Measurements from ENCODE around the gene ZNF236. TPM values are rescaled to one million over a fixed set of nuclear protein-coding genes. Genes with fewer than 3 reads are reported as not detected.

Gene ZNF236
- total and polyA plus RNA-seq, 2 donors (not counting 3 experiments of a cell fraction or from before 2014, with no cell fraction given): 4.5 to 14.7 TPM

- Histone ChIP-seq H3K79me2 (ENCODE audit: control insufficient read depth, insufficient read depth, low read length) (no peaks in the 10 kb centered on the region), H4K20me1 (replicated peaks; ENCODE audit: control insufficient read depth, extremely low read depth, insufficient read depth, low read length) (no peaks in the 10 kb centered on the region), H3K9me3 (replicated peaks; ENCODE audit: control insufficient read depth, insufficient read depth, low read length) (no peaks in the 10 kb centered on the region), H2AFZ (ENCODE audit: low read depth, low read length) (no peak overlapping the region), H3K9me1 (replicated peaks; ENCODE audit: control insufficient read depth, extremely low read depth, insufficient read depth, low read length) (no peaks in the 10 kb centered on the region), H3K9ac (replicated peaks; ENCODE audit: extremely low read depth, insufficient read depth, low read length) (no peak overlapping the region), H3K27me3 (ENCODE audit: control insufficient read depth in 2 of 2, insufficient read depth in 2 of 2, low read length in 2 of 2) (peaks cover 0 to 7% of the 10 kb centered on the region in 2 experiments), H3K27ac (ENCODE audit: insufficient read depth, low read depth, low read length) (no peak overlapping the region), H3K4me2 (ENCODE audit: insufficient read depth, low read length) (no peak overlapping the region), H3K4me1 (ENCODE audit: control insufficient read depth, extremely low read depth, insufficient read depth, low read length) (no peaks in the 10 kb centered on the region), H3K4me3 (replicated peaks in 1 of 3; ENCODE audit: insufficient read depth in 1 of 3, low read depth in 1 of 3, low read length in 3 of 3) (no peak overlapping the region), H3K36me3 (ENCODE audit: control insufficient read depth in 2 of 2, extremely low read depth in 1 of 2, insufficient read depth in 2 of 2, low read length in 2 of 2) (no peaks in the 10 kb centered on the region)
- CTCF ChIA-PET: interaction anchor here (0.6 to 8.0 kb wide), 8 partner anchors 14 to 225 kb away, joined by 3 to 140 read pairs (median 8); no protein-coding TSS in a partner anchor
- POLR2A ChIA-PET: no interaction called here
- BruUV-seq (replicated peaks): no TSS peak
- dilution Hi-C loops (cut with MboI; ENCODE audit: extremely low pct_ligation_motif_present, low sequenced_read_pairs) (no loop called here), intact Hi-C loops (cut with micrococcal nuclease) (no loop called here)
- FAIRE-seq (no peak), DNase-seq (ENCODE audit: low read depth, low spot score) (no peak)
- TF ChIP-seq POLR2AphosphoS5 (IDR thresholded peaks at IDR 0.05; ENCODE audit: insufficient read depth, low read depth, low read length) (no peak), JUN (IDR thresholded peaks at IDR 0.05; ENCODE audit: borderline replicate concordance, insufficient read depth, insufficient read length, low read depth) (no peak), MYC (IDR thresholded peaks at IDR 0.05; ENCODE audit: low read depth, low read length) (no peak)
Observed at GRCh38 chr18:76986406-76986805, 164.0 kb downstream of the ZNF236 start.

GRCh38 chr18:76988031-76988826, 165.9 kb downstream of the ZNF236 start:
- H3K9ac ChIP-seq (replicated peaks; ENCODE audit: extremely low read depth, insufficient read depth, low read length): no peak overlapping the region
- no peak overlapping the region for H3K4me2 ChIP-seq (ENCODE audit: insufficient read depth, low read length)
- no peak overlapping the region for H3K27ac ChIP-seq (ENCODE audit: insufficient read depth, low read depth, low read length)
- no peaks in the 10 kb centered on the region for H4K20me1 ChIP-seq (replicated peaks; ENCODE audit: control insufficient read depth, extremely low read depth, insufficient read depth, low read length)
- H3K79me2 ChIP-seq (ENCODE audit: control insufficient read depth, insufficient read depth, low read length): no peaks in the 10 kb centered on the region
- DNase-seq (ENCODE audit: low read depth, low spot score) (no peak), FAIRE-seq (no peak)
- no peak overlapping the region for H2AFZ ChIP-seq (ENCODE audit: low read depth, low read length)
- no peaks in the 10 kb centered on the region for H3K4me1 ChIP-seq (ENCODE audit: control insufficient read depth, extremely low read depth, insufficient read depth, low read length)
- TF ChIP-seq FOS (IDR thresholded peaks at IDR 0.05; ENCODE audit: borderline replicate concordance, insufficient read depth, low read length) (no peak), MYC (IDR thresholded peaks at IDR 0.05; ENCODE audit: low read depth, low read length) (no peak), GATA2 (IDR thresholded peaks at IDR 0.05; ENCODE audit: insufficient read depth, insufficient read length, low read depth, low read length) (no peak)
- no peaks in the 10 kb centered on the region for H3K36me3 ChIP-seq (ENCODE audit: control insufficient read depth in 2 of 2, extremely low read depth in 1 of 2, insufficient read depth in 2 of 2, low read length in 2 of 2)
- peaks cover 0 to 7% of the 10 kb centered on the region in 2 experiments for H3K27me3 ChIP-seq (ENCODE audit: control insufficient read depth in 2 of 2, insufficient read depth in 2 of 2, low read length in 2 of 2)
- dilution Hi-C loops (cut with MboI; ENCODE audit: extremely low pct_ligation_motif_present, low sequenced_read_pairs): no loop called here
- no peaks in the 10 kb centered on the region for H3K9me3 ChIP-seq (replicated peaks; ENCODE audit: control insufficient read depth, insufficient read depth, low read length)
- intact Hi-C loops (cut with micrococcal nuclease): no loop called here
- POLR2A ChIA-PET: no interaction called here
- CTCF ChIA-PET: interaction anchor here (1.1 to 2.5 kb wide), 2 partner anchors 12 to 223 kb away, joined by 3 to 9 read pairs; no protein-coding TSS in a partner anchor
- no TSS peak for BruUV-seq (replicated peaks)
- no peaks in the 10 kb centered on the region for H3K9me1 ChIP-seq (replicated peaks; ENCODE audit: control insufficient read depth, extremely low read depth, insufficient read depth, low read length)
- H3K4me3 ChIP-seq (replicated peaks in 1 of 3; ENCODE audit: insufficient read depth in 1 of 3, low read depth in 1 of 3, low read length in 3 of 3): no peak overlapping the region

All from endothelial cell of umbilical vein (primary cell).